HG02885 (cell line): ENCODE data around the gene CENPP.
"Not testable (repeated sequence)": the region's sequence is repeated elsewhere in the genome, so short reads cannot be mapped to it uniquely, and the experiment has no call there.

Experiments
- ATAC-seq: cut with Tn5 transposase; IDR thresholded peaks from one replicate; pipeline ENCODE4 v1.9.1; 2021; ENCODE audit warnings: mild to moderate bottlenecking; ENCODE audit not compliant: unreplicated experiment, poor library complexity

CENPP gene

GRCh38 chr9:92571871-92572270 lies 246.1 kb downstream of the CENPP start:
- not testable (repeated sequence) for ATAC-seq

GRCh38 chr9:92573612-92574011 lies 247.9 kb downstream of the CENPP start:
- ATAC-seq, result not testable (repeated sequence)

- no peak for ATAC-seq
These were observed 250.4 kb downstream of the CENPP start for GRCh38 chr9:92576175-92576574.

- no peak for ATAC-seq
These were observed 264.2 kb downstream of the CENPP start for GRCh38 chr9:92589923-92590322.

- no peak for ATAC-seq
These were observed 264.6 kb downstream of the CENPP start for GRCh38 chr9:92590377-92590776.

GRCh38 chr9:92592537-92592936 lies 266.8 kb downstream of the CENPP start:
- no peak for ATAC-seq

GRCh38 chr9:92592946-92593861 lies 267.5 kb downstream of the CENPP start:
- ATAC-seq, result no peak

GRCh38 chr9:92595075-92595474 lies 269.3 kb downstream of the CENPP start:
- ATAC-seq, result not testable (repeated sequence)

GRCh38 chr9:92595930-92596329 lies 270.2 kb downstream of the CENPP start:
- no peak for ATAC-seq

- ATAC-seq, result no peak
These were observed 272.6 kb downstream of the CENPP start for GRCh38 chr9:92598382-92598781.

- ATAC-seq, result no peak
These were observed 274.2 kb downstream of the CENPP start for GRCh38 chr9:92599938-92600461.

- no peak for ATAC-seq
These were observed 274.9 kb downstream of the CENPP start for GRCh38 chr9:92600462-92601261.

GRCh38 chr9:92601451-92601850 lies 275.7 kb downstream of the CENPP start:
- ATAC-seq, result no peak

- ATAC-seq, result no peak
These were observed 276.7 kb downstream of the CENPP start for GRCh38 chr9:92602413-92602812.

GRCh38 chr9:92603100-92603499 lies 277.3 kb downstream of the CENPP start:
- ATAC-seq, result no peak

GRCh38 chr9:92603990-92604389 lies 278.2 kb downstream of the CENPP start:
- no peak for ATAC-seq

- no peak for ATAC-seq
These were observed 279.5 kb downstream of the CENPP start for GRCh38 chr9:92605224-92605623.

GRCh38 chr9:92607088-92607487 lies 281.3 kb downstream of the CENPP start:
- no peak for ATAC-seq

GRCh38 chr9:92607773-92608172 lies 282.0 kb downstream of the CENPP start:
- no peak for ATAC-seq

- ATAC-seq, result no peak
These were observed 282.6 kb downstream of the CENPP start for GRCh38 chr9:92608241-92608908.
